PC-3 (cell line): ENCODE measurements around the gene ENOPH1. TPM values are rescaled to one million over a fixed set of nuclear protein-coding genes. Genes with fewer than 3 reads are reported as not detected.

Experiments
- ATAC-seq: fragments of 200-7000 bp; cut with Tn5 transposase; 2 replicates; pipeline ENCODE4 v1.9.1; 2020; ENCODE audit warnings: mild to moderate bottlenecking, moderate library complexity
- BruUV-seq: library from RNA; stranded (reverse); fragments of 400-500 nt; replicated peaks from 2 replicates; lab custom pipeline; 2021; lab: Mats Ljungman, UMichigan
- CTCF ChIA-PET: fragments of 300-600 bp; sonication (Branson Sonifier 250); formaldehyde crosslinking; loops from one replicate; lab custom pipeline; 2022; ENCODE audit warnings: antibody characterized with exemption; lab: Charles Lee
- POLR2A ChIA-PET: fragments of 300-600 bp; sonication (Branson Sonifier 250); formaldehyde crosslinking; loops from one replicate; lab custom pipeline; 2022; ENCODE audit warnings: antibody characterized with exemption; ENCODE audit not compliant: unreplicated experiment; lab: Charles Lee
- DNase-seq: peaks from one replicate; pipeline ENCODE4 v3.0.0-alpha.2; 2015
- H2AFZ ChIP-seq: fragments of 300-600 bp; sonication (generic); 2 replicates; pipeline ENCODE4 v1.6.0; 2016; ENCODE audit warnings: antibody characterized with exemption, low read length
- H3F3A ChIP-seq: fragments of 300-600 bp; sonication (generic); one replicate; pipeline ENCODE4 v1.6.0; 2017; ENCODE audit warnings: antibody characterized with exemption, low read length, control low read depth, mild to moderate bottlenecking; ENCODE audit not compliant: unreplicated experiment
- H3K27ac ChIP-seq: fragments of 300-600 bp; sonication (generic); 2 replicates; pipeline ENCODE4 v1.5.1; 2016; ENCODE audit warnings: mild to moderate bottlenecking, low read length
- H3K27me3 ChIP-seq: fragments of 300-600 bp; sonication (generic); 2 replicates; pipeline ENCODE4 v1.6.1; 2016; ENCODE audit warnings: low read length, mixed read lengths
- H3K36me3 ChIP-seq: fragments of 300-600 bp; sonication (generic); 2 replicates; pipeline ENCODE4 v1.6.1; 2016; ENCODE audit warnings: low read depth, mixed run types, low read length, mixed read lengths
- H3K4me1 ChIP-seq: fragments of 300-600 bp; sonication (generic); 2 replicates; pipeline ENCODE4 v1.5.1; 2016; ENCODE audit warnings: low read length; ENCODE audit not compliant: insufficient read depth
- H3K4me2 ChIP-seq: fragments of 300-600 bp; sonication (generic); 2 replicates; pipeline ENCODE4 v1.6.0; 2016; ENCODE audit warnings: low read length
- H3K4me3 ChIP-seq: fragments of 300-600 bp; sonication (generic); 2 replicates; pipeline ENCODE4 v1.5.1; 2016; ENCODE audit warnings: mild to moderate bottlenecking, low read length, mixed read lengths
- H3K79me2 ChIP-seq: fragments of 300-600 bp; sonication (generic); 2 replicates; pipeline ENCODE4 v1.6.1; 2017; ENCODE audit warnings: low read length, mixed read lengths
- H3K9ac ChIP-seq: fragments of 300-600 bp; sonication (generic); 2 replicates; pipeline ENCODE4 v1.6.0; 2016; ENCODE audit warnings: mild to moderate bottlenecking, low read length
- H3K9me2 ChIP-seq: fragments of 300-600 bp; sonication (generic); replicated peaks from 2 replicates; pipeline ENCODE4 v1.6.1; 2016; ENCODE audit warnings: mixed run types, low read length, mixed read lengths
- H3K9me3 ChIP-seq: fragments of 300-600 bp; sonication (generic); 2 replicates; pipeline ENCODE4 v1.6.1; 2016; ENCODE audit warnings: low read length, mixed read lengths
- H4K20me1 ChIP-seq: fragments of 300-600 bp; sonication (generic); 2 replicates; pipeline ENCODE4 v1.6.1; 2016; ENCODE audit warnings: low read length, mixed read lengths
- EZH2 ChIP-seq: fragments of 300-600 bp; sonication (generic); IDR thresholded peaks from one replicate; pipeline ENCODE4 v1.6.1; 2017; ENCODE audit warnings: antibody characterized with exemption, mild to moderate bottlenecking, low read length; ENCODE audit not compliant: unreplicated experiment
- EZH2phosphoT487 ChIP-seq: fragments of 300-600 bp; sonication (generic); IDR thresholded peaks from 2 replicates; pipeline ENCODE4 v1.6.1; 2018; ENCODE audit warnings: mild to moderate bottlenecking, antibody characterized with exemption, low read length, borderline replicate concordance
- intact Hi-C: fragments of 100-400 bp; cut with micrococcal nuclease; formaldehyde crosslinking; loops from 2 replicates; pipeline ENCODE4 v1.9.0; 2023
- total RNA-seq: library from RNA; depleted of rRNA; stranded (reverse); fragments of >200 nt; gene quantifications from 2 replicates; pipeline ENCODE4 v1.2.3, GENCODE V29; 2014
- TF ChIP-seq, protein P1 (sequence below): fragments of 300-600 bp; sonication (generic); conservative IDR thresholded peaks from 2 replicates; pipeline ENCODE4 v1.5.1; 2017; ENCODE audit warnings: antibody characterized with exemption, low read depth, mild to moderate bottlenecking, low read length

Gene ENOPH1
- total RNA-seq, 1 experiment from 2014 or later: 37.5 TPM

DNA sequence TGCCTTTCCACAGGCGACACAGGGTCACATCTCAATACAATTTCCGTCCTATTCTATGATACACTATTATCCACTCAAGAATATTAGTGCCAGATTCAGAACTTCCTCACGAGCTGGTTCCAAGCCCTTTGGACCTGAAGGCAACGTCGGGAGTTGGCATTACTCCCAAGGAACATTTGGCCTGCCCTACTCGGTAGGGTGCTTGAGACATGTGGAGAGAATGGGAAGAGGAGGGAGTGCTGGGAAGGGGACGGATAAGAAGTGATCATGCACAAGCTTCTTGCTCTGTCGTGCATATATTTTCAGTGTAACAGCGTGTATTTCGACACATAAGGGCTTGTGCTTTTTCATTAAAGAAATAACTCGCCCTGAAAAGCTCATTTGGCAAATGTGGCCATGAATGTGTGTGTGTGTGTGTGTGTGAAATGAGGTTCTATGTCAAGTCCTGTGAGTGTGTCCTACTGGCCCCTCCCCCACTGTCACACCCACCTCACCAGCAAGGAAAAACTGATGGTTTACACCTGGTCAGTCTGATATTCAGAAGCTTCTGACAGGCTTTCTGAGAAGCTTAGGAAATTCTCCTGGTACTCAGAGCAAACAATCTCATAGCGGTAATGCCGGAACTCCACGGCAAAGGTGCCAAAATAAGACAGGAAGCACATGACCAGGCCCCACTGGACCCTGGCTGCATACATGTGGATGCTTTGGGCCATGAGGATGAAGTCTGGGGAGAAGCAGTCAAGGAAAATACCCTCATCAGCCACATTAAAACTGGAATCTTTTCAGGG, 54.8 kb downstream of the ENOPH1 start:
- no peak overlapping the region for H2AFZ ChIP-seq
- CTCF ChIA-PET: no interaction called here
- H3K4me3 ChIP-seq: no peak overlapping the region
- H3K4me1 ChIP-seq: no peaks in the 10 kb centered on the region
- ATAC-seq: no peak
- intact Hi-C loops: no loop called here
- H3K9me2 ChIP-seq: no peaks in the 10 kb centered on the region
- H3K79me2 ChIP-seq: no peaks in the 10 kb centered on the region
- no peak overlapping the region for H3K9ac ChIP-seq
- no TSS peak for BruUV-seq
- no peak for TF ChIP-seq EZH2
- TF ChIP-seq EZH2phosphoT487: no peak
- TF ChIP-seq, protein P1, sequence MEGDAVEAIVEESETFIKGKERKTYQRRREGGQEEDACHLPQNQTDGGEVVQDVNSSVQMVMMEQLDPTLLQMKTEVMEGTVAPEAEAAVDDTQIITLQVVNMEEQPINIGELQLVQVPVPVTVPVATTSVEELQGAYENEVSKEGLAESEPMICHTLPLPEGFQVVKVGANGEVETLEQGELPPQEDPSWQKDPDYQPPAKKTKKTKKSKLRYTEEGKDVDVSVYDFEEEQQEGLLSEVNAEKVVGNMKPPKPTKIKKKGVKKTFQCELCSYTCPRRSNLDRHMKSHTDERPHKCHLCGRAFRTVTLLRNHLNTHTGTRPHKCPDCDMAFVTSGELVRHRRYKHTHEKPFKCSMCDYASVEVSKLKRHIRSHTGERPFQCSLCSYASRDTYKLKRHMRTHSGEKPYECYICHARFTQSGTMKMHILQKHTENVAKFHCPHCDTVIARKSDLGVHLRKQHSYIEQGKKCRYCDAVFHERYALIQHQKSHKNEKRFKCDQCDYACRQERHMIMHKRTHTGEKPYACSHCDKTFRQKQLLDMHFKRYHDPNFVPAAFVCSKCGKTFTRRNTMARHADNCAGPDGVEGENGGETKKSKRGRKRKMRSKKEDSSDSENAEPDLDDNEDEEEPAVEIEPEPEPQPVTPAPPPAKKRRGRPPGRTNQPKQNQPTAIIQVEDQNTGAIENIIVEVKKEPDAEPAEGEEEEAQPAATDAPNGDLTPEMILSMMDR: no peak
- no peaks in the 10 kb centered on the region for H3K9me3 ChIP-seq
- no peaks in the 10 kb centered on the region for H3K27me3 ChIP-seq
- POLR2A ChIA-PET: no interaction called here
- DNase-seq: no peak
- H3K27ac ChIP-seq: no peak overlapping the region
- no peaks in the 10 kb centered on the region for H3K36me3 ChIP-seq
- no peaks in the 10 kb centered on the region for H3F3A ChIP-seq
- H3K4me2 ChIP-seq: no peak overlapping the region
- no peaks in the 10 kb centered on the region for H4K20me1 ChIP-seq

DNA sequence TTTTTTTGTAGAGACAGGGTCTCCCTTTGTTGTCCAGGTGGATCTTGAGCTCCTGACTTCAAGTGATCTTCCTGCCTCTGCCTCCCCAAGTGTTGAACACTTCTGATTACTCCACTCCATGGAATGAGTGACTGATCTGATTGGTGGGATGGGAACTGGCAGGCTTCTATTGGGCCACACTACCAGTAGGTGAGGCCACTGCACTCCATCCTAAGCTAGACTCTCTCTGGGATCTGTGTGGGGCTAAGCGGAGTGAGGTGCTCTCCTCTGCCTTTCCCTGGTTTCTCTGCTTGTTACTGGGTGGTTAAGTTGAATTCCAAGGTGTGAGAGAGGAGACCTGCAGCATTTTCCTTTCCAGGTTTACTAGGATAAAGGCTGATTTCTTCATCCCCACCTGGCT, 58.7 kb downstream of the ENOPH1 start:
- ATAC-seq: no peak
- no peak overlapping the region for H3K27ac ChIP-seq
- ChIA-PET CTCF (no interaction called here), POLR2A (no interaction called here)
- H3K4me1 ChIP-seq: no peaks in the 10 kb centered on the region
- H3K4me2 ChIP-seq: no peak overlapping the region
- DNase-seq: no peak
- no peaks in the 10 kb centered on the region for H3K9me3 ChIP-seq
- no peaks in the 10 kb centered on the region for H3K27me3 ChIP-seq
- TF ChIP-seq EZH2phosphoT487 (no peak), EZH2 (no peak)
- TF ChIP-seq, protein P1: no peak
- H3K36me3 ChIP-seq: no peaks in the 10 kb centered on the region
- H3K9me2 ChIP-seq: no peaks in the 10 kb centered on the region
- intact Hi-C loops: no loop called here
- H3K4me3 ChIP-seq: no peak overlapping the region
- H2AFZ ChIP-seq: no peak overlapping the region
- H3K79me2 ChIP-seq: no peaks in the 10 kb centered on the region
- H3F3A ChIP-seq: no peaks in the 10 kb centered on the region
- no peak overlapping the region for H3K9ac ChIP-seq
- no TSS peak for BruUV-seq
- H4K20me1 ChIP-seq: no peaks in the 10 kb centered on the region

DNA sequence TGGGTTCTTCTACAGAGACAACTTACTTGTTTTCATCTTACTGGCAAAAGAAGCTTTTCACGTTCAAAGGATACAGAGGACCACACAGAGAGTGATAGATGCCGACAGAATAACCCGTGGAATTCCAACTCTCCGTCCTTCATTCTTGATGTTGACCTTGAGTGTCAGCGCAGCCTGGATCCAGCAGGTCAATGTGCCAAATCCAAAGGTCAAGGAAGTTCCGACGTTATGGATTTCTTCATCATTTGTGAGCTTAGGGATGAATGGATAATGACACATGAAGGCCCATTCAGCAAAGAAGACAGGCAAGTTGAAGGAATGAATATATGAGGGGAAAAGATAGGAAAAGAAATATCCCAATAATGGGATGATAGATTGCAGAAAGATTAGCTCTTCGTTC, 59.6 kb downstream of the ENOPH1 start:
- POLR2A ChIA-PET: no interaction called here
- CTCF ChIA-PET: no interaction called here
- Histone ChIP-seq H3K79me2 (no peaks in the 10 kb centered on the region), H3K36me3 (no peaks in the 10 kb centered on the region), H3K9me3 (no peaks in the 10 kb centered on the region), H2AFZ (no peak overlapping the region), H3K4me1 (no peaks in the 10 kb centered on the region), H4K20me1 (no peaks in the 10 kb centered on the region), H3K4me2 (no peak overlapping the region), H3K27me3 (no peaks in the 10 kb centered on the region), H3K4me3 (no peak overlapping the region), H3K9me2 (no peaks in the 10 kb centered on the region), H3F3A (no peaks in the 10 kb centered on the region), H3K9ac (no peak overlapping the region), H3K27ac (no peak overlapping the region)
- DNase-seq (no peak), ATAC-seq (no peak)
- no peak for TF ChIP-seq EZH2
- TF ChIP-seq EZH2phosphoT487: no peak
- TF ChIP-seq, protein P1: no peak
- intact Hi-C loops: no loop called here
- BruUV-seq: no TSS peak
